HG03045 (cell line): ENCODE data around the gene YBX3.

ENCODE experiments used
- ATAC-seq: cut with Tn5 transposase; IDR thresholded peaks from one replicate; pipeline ENCODE4 v1.9.1; 2021; ENCODE audit warnings: mild to moderate bottlenecking, moderate library complexity; ENCODE audit not compliant: unreplicated experiment

Gene YBX3

GRCh38 chr12:10672231-10672868 lies 50.8 kb downstream of the YBX3 start:
- ATAC-seq, result no peak

- ATAC-seq, result no peak
Measured at GRCh38 chr12:10669533-10669932, 53.6 kb downstream of the YBX3 start.

- ATAC-seq, result no peak
Measured at GRCh38 chr12:10668526-10668925, 54.6 kb downstream of the YBX3 start.

- no peak for ATAC-seq
Measured at GRCh38 chr12:10667581-10667980, 55.5 kb downstream of the YBX3 start.

- no peak for ATAC-seq
Measured at GRCh38 chr12:10664499-10664898, 58.6 kb downstream of the YBX3 start.

- ATAC-seq, result no peak
Measured at GRCh38 chr12:10663869-10664268, 59.3 kb downstream of the YBX3 start.

- no peak for ATAC-seq
Measured at GRCh38 chr12:10661338-10661737, 61.8 kb downstream of the YBX3 start.

- no peak for ATAC-seq
Measured at GRCh38 chr12:10654003-10654402, 69.1 kb downstream of the YBX3 start.

GRCh38 chr12:10652192-10652591 lies 70.9 kb downstream of the YBX3 start:
- no peak for ATAC-seq
